WTC11 (cell line): ENCODE data around the gene MARK2. TPM values are rescaled to one million over a fixed set of nuclear protein-coding genes. Genes with fewer than 3 reads are reported as not detected.
A peak's percentile ranks its signal among the peaks of the same experiment; 100 is the strongest.

Experiments
- ATAC-seq: fragments of 200-7000 bp; cut with Tn5 transposase; 2 replicates; pipeline ENCODE4 v1.10.0; 2021; ENCODE audit warnings: mild to moderate bottlenecking, moderate library complexity
- CTCF ChIA-PET: fragments of 300-600 bp; sonication (Branson Sonifier 250); formaldehyde crosslinking; loops from one replicate; lab custom pipeline; 2021; ENCODE audit warnings: antibody characterized with exemption; lab: Charles Lee
- POLR2A ChIA-PET: fragments of 350-600 bp; sonication (Branson Sonifier 250); formaldehyde crosslinking; loops from one replicate; lab custom pipeline; 2021; ENCODE audit warnings: antibody characterized with exemption; lab: Charles Lee
- DNase-seq: peaks from one replicate; pipeline ENCODE4 v3.0.0; 2021; ENCODE audit warnings: low spot score
- H3K27ac Mint-ChIP-seq: 2 replicates; pipeline ENCODE4 v1.8.0; 2021; ENCODE audit warnings: mixed read lengths
- H3K27me3 Mint-ChIP-seq: 2 replicates; pipeline ENCODE4 v1.8.0; 2021; ENCODE audit warnings: low read depth, mild to moderate bottlenecking, moderate library complexity, mixed read lengths
- H3K36me3 Mint-ChIP-seq: 2 replicates; pipeline ENCODE4 v1.8.0; 2021; ENCODE audit warnings: mixed read lengths
- H3K4me1 Mint-ChIP-seq: 2 replicates; pipeline ENCODE4 v1.8.0; 2022; ENCODE audit warnings: mixed read lengths
- H3K4me3 Mint-ChIP-seq: 2 replicates; pipeline ENCODE4 v1.8.0; 2021; ENCODE audit warnings: mild to moderate bottlenecking, moderate library complexity, mixed read lengths
- H3K9me3 Mint-ChIP-seq: 2 replicates; pipeline ENCODE4 v1.8.0; 2021; ENCODE audit warnings: mixed read lengths
- AFF4 ChIP-seq: sonication (generic); formaldehyde crosslinking; IDR thresholded peaks from 2 replicates; pipeline ENCODE4 v1.8.1; 2023; ENCODE audit warnings: mild to moderate bottlenecking, missing genetic modification reagents, borderline replicate concordance
- ATF1 ChIP-seq: sonication (generic); formaldehyde crosslinking; IDR thresholded peaks from 2 replicates; pipeline ENCODE4 v1.8.1; 2023; ENCODE audit warnings: mild to moderate bottlenecking, moderate library complexity, missing genetic modification reagents
- CREM ChIP-seq: sonication (generic); formaldehyde crosslinking; IDR thresholded peaks from 2 replicates; pipeline ENCODE4 v1.8.1; 2022; ENCODE audit warnings: mild to moderate bottlenecking, missing genetic modification reagents, moderate library complexity
- CTCF ChIP-seq: fragments of 200-600 bp; IDR thresholded peaks from 2 replicates; pipeline ENCODE4 v1.8.0; 2022; ENCODE audit warnings: antibody characterized with exemption
- FOXP4 ChIP-seq: sonication (generic); formaldehyde crosslinking; IDR thresholded peaks from 2 replicates; pipeline ENCODE4 v1.8.0; 2022; ENCODE audit warnings: mild to moderate bottlenecking, missing genetic modification reagents
- GABPB1 ChIP-seq: sonication (generic); formaldehyde crosslinking; IDR thresholded peaks from 2 replicates; pipeline ENCODE4 v1.8.1; 2023; ENCODE audit warnings: mild to moderate bottlenecking, missing genetic modification reagents
- IRF1 ChIP-seq: sonication (generic); formaldehyde crosslinking; IDR thresholded peaks from 2 replicates; pipeline ENCODE4 v1.8.0; 2023; ENCODE audit warnings: missing genetic modification reagents
- JAZF1 ChIP-seq: fragments of 250-450 bp; sonication (Bioruptor Pico); IDR thresholded peaks from 2 replicates; pipeline ENCODE4 v1.9.0; 2021; ENCODE audit warnings: moderate library complexity, mild to moderate bottlenecking, inconsistent platforms
- PREB ChIP-seq: sonication (generic); formaldehyde crosslinking; IDR thresholded peaks from 2 replicates; pipeline ENCODE4 v1.8.1; 2022; ENCODE audit warnings: mild to moderate bottlenecking, missing genetic modification reagents, moderate library complexity, borderline replicate concordance
- PRRX2 ChIP-seq: fragments of 250-450 bp; sonication (Bioruptor Pico); IDR thresholded peaks from 2 replicates; pipeline ENCODE4 v1.8.0; 2021; ENCODE audit warnings: mild to moderate bottlenecking
- SMAD3 ChIP-seq: sonication (generic); formaldehyde crosslinking; IDR thresholded peaks from 2 replicates; pipeline ENCODE4 v1.8.0; 2022; ENCODE audit warnings: missing genetic modification reagents, mild to moderate bottlenecking, borderline replicate concordance
- TCF7 ChIP-seq: sonication (generic); formaldehyde crosslinking; IDR thresholded peaks from 2 replicates; pipeline ENCODE4 v1.8.0; 2022; ENCODE audit warnings: mild to moderate bottlenecking, low read depth, missing genetic modification reagents, moderate library complexity
- USF1 ChIP-seq: sonication (generic); formaldehyde crosslinking; IDR thresholded peaks from 2 replicates; pipeline ENCODE4 v1.8.0; 2022; ENCODE audit warnings: mild to moderate bottlenecking, missing genetic modification reagents
- ZNF138 ChIP-seq: sonication (generic); formaldehyde crosslinking; conservative IDR thresholded peaks from 2 replicates; pipeline ENCODE4 v1.8.1; 2022; ENCODE audit warnings: mild to moderate bottlenecking, moderate library complexity, missing genetic modification reagents
- total RNA-seq: library from RNA; stranded (reverse); gene quantifications from 3 replicates; pipeline ENCODE4 v1.2.3, GENCODE V29; 2021
- TF ChIP-seq, protein P1 (sequence below): fragments of 250-450 bp; sonication (Bioruptor Pico); IDR thresholded peaks from 2 replicates; pipeline ENCODE4 v1.9.0; 2021; ENCODE audit warnings: mild to moderate bottlenecking
- TF ChIP-seq, protein P2 (sequence below): fragments of 250-450 bp; sonication (Bioruptor Pico); IDR thresholded peaks from 2 replicates; pipeline ENCODE4 v1.8.0; 2021; ENCODE audit warnings: mild to moderate bottlenecking
- TF ChIP-seq, protein P3 (sequence below): sonication (generic); formaldehyde crosslinking; IDR thresholded peaks from 2 replicates; pipeline ENCODE4 v1.8.1; 2023; ENCODE audit warnings: mild to moderate bottlenecking, missing genetic modification reagents
- TF ChIP-seq, protein P4 (sequence below): fragments of 250-450 bp; sonication (Bioruptor Pico); IDR thresholded peaks from 2 replicates; pipeline ENCODE4 v2.1.2; 2022; ENCODE audit warnings: mild to moderate bottlenecking, moderate library complexity

The MARK2 gene
- total RNA-seq, 1 experiment from 2014 or later = 57.4 TPM

DNA sequence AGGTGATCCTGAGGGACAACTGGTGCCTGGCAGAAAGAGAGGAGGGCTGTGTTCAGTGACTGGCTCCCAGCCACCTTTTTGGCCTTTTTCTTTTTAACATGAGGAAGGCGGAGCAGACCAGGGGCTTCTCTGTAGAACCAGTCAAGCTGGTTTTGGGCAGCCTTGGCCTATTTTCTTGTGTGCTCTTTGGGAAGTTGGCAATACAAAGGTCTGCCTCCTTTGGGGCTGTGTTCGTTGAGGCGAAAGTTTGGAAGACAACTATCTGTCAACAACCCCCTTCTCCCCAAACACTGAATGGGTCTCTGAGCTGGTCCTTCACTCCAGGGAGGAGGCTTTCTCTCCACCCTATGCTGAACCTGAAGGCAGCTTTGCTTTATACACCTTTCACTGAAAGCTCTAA lies 8.5 kb downstream of the MARK2 start (continued):
- TF ChIP-seq TCF7 = no peak
- TF ChIP-seq, protein P1, sequence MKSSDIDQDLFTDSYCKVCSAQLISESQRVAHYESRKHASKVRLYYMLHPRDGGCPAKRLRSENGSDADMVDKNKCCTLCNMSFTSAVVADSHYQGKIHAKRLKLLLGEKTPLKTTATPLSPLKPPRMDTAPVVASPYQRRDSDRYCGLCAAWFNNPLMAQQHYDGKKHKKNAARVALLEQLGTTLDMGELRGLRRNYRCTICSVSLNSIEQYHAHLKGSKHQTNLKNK (CRISPR knock-in tag) = no peak
- TF ChIP-seq AFF4 (CRISPR knock-in tag) = no peak
- TF ChIP-seq CREM (CRISPR knock-in tag) = no peak
- TF ChIP-seq, protein P2, sequence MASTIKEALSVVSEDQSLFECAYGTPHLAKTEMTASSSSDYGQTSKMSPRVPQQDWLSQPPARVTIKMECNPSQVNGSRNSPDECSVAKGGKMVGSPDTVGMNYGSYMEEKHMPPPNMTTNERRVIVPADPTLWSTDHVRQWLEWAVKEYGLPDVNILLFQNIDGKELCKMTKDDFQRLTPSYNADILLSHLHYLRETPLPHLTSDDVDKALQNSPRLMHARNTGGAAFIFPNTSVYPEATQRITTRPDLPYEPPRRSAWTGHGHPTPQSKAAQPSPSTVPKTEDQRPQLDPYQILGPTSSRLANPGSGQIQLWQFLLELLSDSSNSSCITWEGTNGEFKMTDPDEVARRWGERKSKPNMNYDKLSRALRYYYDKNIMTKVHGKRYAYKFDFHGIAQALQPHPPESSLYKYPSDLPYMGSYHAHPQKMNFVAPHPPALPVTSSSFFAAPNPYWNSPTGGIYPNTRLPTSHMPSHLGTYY = no peak
- TF ChIP-seq ZNF138 (CRISPR knock-in tag) = no peak
- TF ChIP-seq PREB = no peak
- TF ChIP-seq, protein P3, sequence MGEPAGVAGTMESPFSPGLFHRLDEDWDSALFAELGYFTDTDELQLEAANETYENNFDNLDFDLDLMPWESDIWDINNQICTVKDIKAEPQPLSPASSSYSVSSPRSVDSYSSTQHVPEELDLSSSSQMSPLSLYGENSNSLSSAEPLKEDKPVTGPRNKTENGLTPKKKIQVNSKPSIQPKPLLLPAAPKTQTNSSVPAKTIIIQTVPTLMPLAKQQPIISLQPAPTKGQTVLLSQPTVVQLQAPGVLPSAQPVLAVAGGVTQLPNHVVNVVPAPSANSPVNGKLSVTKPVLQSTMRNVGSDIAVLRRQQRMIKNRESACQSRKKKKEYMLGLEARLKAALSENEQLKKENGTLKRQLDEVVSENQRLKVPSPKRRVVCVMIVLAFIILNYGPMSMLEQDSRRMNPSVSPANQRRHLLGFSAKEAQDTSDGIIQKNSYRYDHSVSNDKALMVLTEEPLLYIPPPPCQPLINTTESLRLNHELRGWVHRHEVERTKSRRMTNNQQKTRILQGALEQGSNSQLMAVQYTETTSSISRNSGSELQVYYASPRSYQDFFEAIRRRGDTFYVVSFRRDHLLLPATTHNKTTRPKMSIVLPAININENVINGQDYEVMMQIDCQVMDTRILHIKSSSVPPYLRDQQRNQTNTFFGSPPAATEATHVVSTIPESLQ (CRISPR knock-in tag) = no peak
- TF ChIP-seq GABPB1 (CRISPR knock-in tag) = no peak

DNA sequence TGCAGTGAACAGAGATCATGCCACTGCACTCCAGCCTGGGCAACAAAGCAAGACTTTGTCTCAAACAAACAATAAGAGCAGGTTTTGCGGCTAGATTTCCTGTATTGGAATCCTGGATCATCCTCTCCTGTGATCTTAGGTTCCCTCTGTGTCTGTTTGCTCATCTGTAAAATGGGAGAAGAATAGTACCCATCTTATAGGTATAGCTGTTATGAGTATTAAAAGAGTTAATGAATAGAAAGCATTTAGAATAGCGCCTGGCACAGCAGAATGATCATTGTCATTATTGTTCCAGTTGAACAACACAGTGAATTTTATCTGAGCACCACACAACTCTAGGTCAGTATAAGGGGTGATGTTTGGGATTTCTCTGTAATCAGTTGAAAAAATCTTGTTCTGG lies 10.8 kb downstream of the MARK2 start:
- DNase-seq (no peak), ATAC-seq (no peak)
- peak overlapping the region; percentile 89 for H3K27ac Mint-ChIP-seq
- peaks cover 12% of the 10 kb centered on the region for H3K36me3 Mint-ChIP-seq
- no peak overlapping the region for H3K4me3 Mint-ChIP-seq
- TF ChIP-seq SMAD3 (CRISPR knock-in tag) (no peak), CTCF (no peak), JAZF1 (CRISPR knock-in tag) (no peak)
- TF ChIP-seq, all 79 proteins: peak for 0
- Mint-ChIP-seq H3K4me1 (peaks cover 56% of the 10 kb centered on the region), H3K9me3 (no peaks in the 10 kb centered on the region; the same call in 1 of the 2 replicates), H3K27me3 (no peaks in the 10 kb centered on the region)
- ChIA-PET POLR2A (no interaction called here), CTCF (no interaction called here)

GRCh38 chr11:63850920-63851319 lies 12.0 kb downstream of the MARK2 start:
- ATAC-seq (no peak), DNase-seq (no peak)
- Mint-ChIP-seq H3K4me3 (no peak overlapping the region), H3K36me3 (peaks cover 21% of the 10 kb centered on the region), H3K9me3 (peaks cover 5% of the 10 kb centered on the region; the same call in 1 of the 2 replicates), H3K27me3 (no peaks in the 10 kb centered on the region), H3K27ac (peak overlapping the region; percentile 77), H3K4me1 (peaks cover 43% of the 10 kb centered on the region)
- POLR2A ChIA-PET = no interaction called here
- CTCF ChIA-PET = interaction anchor here (1.8 kb wide), 1 partner anchor 32 kb away, joined by 4 read pairs; no protein-coding TSS in a partner anchor
- TF ChIP-seq IRF1 (CRISPR knock-in tag) = no peak
- TF ChIP-seq, protein P4, sequence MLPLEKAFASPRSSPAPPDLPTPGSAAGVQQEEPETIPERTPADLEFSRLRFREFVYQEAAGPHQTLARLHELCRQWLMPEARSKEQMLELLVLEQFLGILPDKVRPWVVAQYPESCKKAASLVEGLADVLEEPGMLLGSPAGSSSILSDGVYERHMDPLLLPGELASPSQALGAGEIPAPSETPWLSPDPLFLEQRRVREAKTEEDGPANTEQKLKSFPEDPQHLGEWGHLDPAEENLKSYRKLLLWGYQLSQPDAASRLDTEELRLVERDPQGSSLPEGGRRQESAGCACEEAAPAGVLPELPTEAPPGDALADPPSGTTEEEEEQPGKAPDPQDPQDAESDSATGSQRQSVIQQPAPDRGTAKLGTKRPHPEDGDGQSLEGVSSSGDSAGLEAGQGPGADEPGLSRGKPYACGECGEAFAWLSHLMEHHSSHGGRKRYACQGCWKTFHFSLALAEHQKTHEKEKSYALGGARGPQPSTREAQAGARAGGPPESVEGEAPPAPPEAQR (CRISPR knock-in tag) = no peak
- no peak for TF ChIP-seq ATF1 (CRISPR knock-in tag)
- no peak for TF ChIP-seq FOXP4 (CRISPR knock-in tag)
- TF ChIP-seq USF1 (CRISPR knock-in tag) = no peak
- TF ChIP-seq PRRX2 (CRISPR knock-in tag) = no peak
